PC-3 (cell line): ENCODE results near the gene MED15.

Source experiments
- EZH2 ChIP-seq: fragments of 300-600 bp; sonication (generic); IDR thresholded peaks from one replicate; pipeline ENCODE4 v1.6.1; 2017; ENCODE audit warnings: antibody characterized with exemption, mild to moderate bottlenecking, low read length; ENCODE audit not compliant: unreplicated experiment
- EZH2phosphoT487 ChIP-seq: fragments of 300-600 bp; sonication (generic); IDR thresholded peaks from 2 replicates; pipeline ENCODE4 v1.6.1; 2018; ENCODE audit warnings: mild to moderate bottlenecking, antibody characterized with exemption, low read length, borderline replicate concordance
- TF ChIP-seq, protein P1 (sequence below): fragments of 300-600 bp; sonication (generic); conservative IDR thresholded peaks from 2 replicates; pipeline ENCODE4 v1.5.1; 2017; ENCODE audit warnings: antibody characterized with exemption, low read depth, mild to moderate bottlenecking, low read length

GRCh38 chr22:20565079-20565734 lies 57.8 kb downstream of the MED15 start:
- TF ChIP-seq, protein P1, sequence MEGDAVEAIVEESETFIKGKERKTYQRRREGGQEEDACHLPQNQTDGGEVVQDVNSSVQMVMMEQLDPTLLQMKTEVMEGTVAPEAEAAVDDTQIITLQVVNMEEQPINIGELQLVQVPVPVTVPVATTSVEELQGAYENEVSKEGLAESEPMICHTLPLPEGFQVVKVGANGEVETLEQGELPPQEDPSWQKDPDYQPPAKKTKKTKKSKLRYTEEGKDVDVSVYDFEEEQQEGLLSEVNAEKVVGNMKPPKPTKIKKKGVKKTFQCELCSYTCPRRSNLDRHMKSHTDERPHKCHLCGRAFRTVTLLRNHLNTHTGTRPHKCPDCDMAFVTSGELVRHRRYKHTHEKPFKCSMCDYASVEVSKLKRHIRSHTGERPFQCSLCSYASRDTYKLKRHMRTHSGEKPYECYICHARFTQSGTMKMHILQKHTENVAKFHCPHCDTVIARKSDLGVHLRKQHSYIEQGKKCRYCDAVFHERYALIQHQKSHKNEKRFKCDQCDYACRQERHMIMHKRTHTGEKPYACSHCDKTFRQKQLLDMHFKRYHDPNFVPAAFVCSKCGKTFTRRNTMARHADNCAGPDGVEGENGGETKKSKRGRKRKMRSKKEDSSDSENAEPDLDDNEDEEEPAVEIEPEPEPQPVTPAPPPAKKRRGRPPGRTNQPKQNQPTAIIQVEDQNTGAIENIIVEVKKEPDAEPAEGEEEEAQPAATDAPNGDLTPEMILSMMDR: no peak
- no peak for TF ChIP-seq EZH2
- no peak for TF ChIP-seq EZH2phosphoT487
